Erythroblast (primary cell): ENCODE data around the gene CAMK2G.

ENCODE experiments used
- GATA1 ChIP-seq: IDR thresholded peaks from 2 replicates; pipeline ENCODE4 v1.6.1; 2011; ENCODE audit warnings: low read depth, mild to moderate bottlenecking, control low read depth, low read length, moderate library complexity
- POLR2A ChIP-seq: IDR thresholded peaks from 2 replicates; pipeline ENCODE4 v1.6.1; 2011; ENCODE audit warnings: mild to moderate bottlenecking, low read length

DNA sequence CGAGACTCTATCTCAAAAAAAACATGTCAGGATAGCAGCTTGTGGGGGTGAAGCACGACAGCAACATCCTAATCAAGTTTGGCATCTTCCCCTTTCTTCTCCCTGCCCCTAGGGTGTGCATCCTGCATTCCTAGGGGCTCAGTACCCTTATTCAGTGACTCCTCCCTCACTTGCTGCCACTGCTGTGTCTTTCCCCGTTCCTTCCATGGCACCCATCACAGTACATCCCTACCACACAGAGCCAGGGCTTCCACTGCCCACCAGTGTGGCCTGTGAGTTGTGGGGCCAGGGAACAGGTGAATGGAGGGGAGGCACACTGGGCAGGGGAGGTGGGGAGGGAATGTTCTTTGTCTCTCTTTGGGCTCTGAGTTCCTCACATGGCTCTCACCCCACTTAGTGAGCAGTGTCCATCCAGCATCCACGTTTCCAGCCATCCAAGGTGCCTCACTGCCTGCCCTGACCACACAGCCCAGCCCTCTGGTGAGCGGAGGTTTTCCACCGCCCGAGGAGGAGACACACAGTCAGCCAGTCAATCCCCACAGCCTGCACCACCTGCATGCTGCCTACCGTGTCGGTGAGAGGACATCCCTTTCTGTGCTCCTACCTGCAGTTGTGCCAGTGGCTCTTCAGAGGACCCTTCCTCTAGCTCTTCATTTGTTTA, 74.3 kb downstream of the CAMK2G start:
- TF ChIP-seq POLR2A (no peak), GATA1 (no peak)
